HepG2 (cell line): Measurements from ENCODE around the gene RWDD2A. TPM values are rescaled to one million over a fixed set of nuclear protein-coding genes. Genes with fewer than 3 reads are reported as not detected.

Experiments
- ATAC-seq: fragments of 200-7000 bp; cut with Tn5 transposase; 3 replicates; pipeline ENCODE4 v1.9.1; 2020; ENCODE audit warnings: mild to moderate bottlenecking, moderate library complexity
- BruUV-seq: library from RNA; stranded (reverse); fragments of 400-500 nt; replicated peaks from 2 replicates; lab custom pipeline; 2021; lab: Mats Ljungman, UMichigan
- CTCF ChIA-PET: fragments of 300-600 bp; formaldehyde crosslinking; extraction: SDS; loops from one replicate; lab custom pipeline; 2021; ENCODE audit warnings: low total read pairs, inconsistent platforms, low intra/inter-chr PET ratio; lab: Yijun Ruan, JAX
- POLR2A ChIA-PET: fragments of 350-600 bp; sonication (Branson Sonifier 250); formaldehyde crosslinking; loops from one replicate; lab custom pipeline; 2020; ENCODE audit warnings: antibody characterized with exemption, inconsistent platforms; lab: Yijun Ruan, JAX
- DNase-seq: peaks from one replicate; pipeline ENCODE4 v3.0.0-alpha.2; 2015; ENCODE audit warnings: low spot score
- FAIRE-seq: peaks from 3 replicates; lab custom pipeline; 2011; peaks lifted over from hg19 to GRCh38; lab: Jason Lieb, UNC
- H2AFZ ChIP-seq: one replicate; pipeline ENCODE4 v1.6.1; 2011; ENCODE audit warnings: low read length, inconsistent platforms
- H3K27ac ChIP-seq: fragments of 300-600 bp; 3 replicates; pipeline ENCODE4 v1.8.0; 2011; ENCODE audit warnings: mixed run types, mild to moderate bottlenecking, mixed read lengths, low read length, inconsistent platforms; ENCODE audit not compliant: insufficient read depth; ENCODE audit errors: extremely low read length
- H3K27me3 ChIP-seq, 2 experiments: fragments of 200-600 bp in 1 of 2; 2 replicates in 1 of 2; 3 replicates in 1 of 2; pipeline versions ENCODE4 v1.6.0 to v1.8.0; 2011; ENCODE audit warnings: low read length in 2 of 2, mild to moderate bottlenecking in 2 of 2, moderate library complexity in 2 of 2, inconsistent platforms in 1 of 2; ENCODE audit not compliant: insufficient read depth in 2 of 2, control insufficient read depth in 1 of 2
- H3K36me3 ChIP-seq, 2 experiments: fragments of 200-600 bp in 1 of 2; replicated peaks in 1 of 2; 2 replicates in 1 of 2; 3 replicates in 1 of 2; pipeline versions ENCODE4 v1.5.1 to v1.8.0; 2011; ENCODE audit warnings: low read length in 2 of 2, inconsistent platforms in 1 of 2; ENCODE audit not compliant: insufficient read depth in 2 of 2, control insufficient read depth in 1 of 2
- H3K4me1 ChIP-seq: 2 replicates; pipeline ENCODE4 v1.5.1; 2012; ENCODE audit warnings: low read length, inconsistent platforms; ENCODE audit not compliant: insufficient read depth
- H3K4me2 ChIP-seq: 2 replicates; pipeline ENCODE4 v1.6.0; 2011; ENCODE audit warnings: low read depth, low read length, inconsistent platforms
- H3K4me3 ChIP-seq, 3 experiments: fragments of 200-600 bp in 1 of 3; sonication (generic), shearing (Covaris generic) in 1 of 3; replicated peaks in 1 of 3; 2 replicates each; pipeline ENCODE4 v1.5.1; 2011 to 2016; ENCODE audit warnings: low read length in 3 of 3, inconsistent platforms in 2 of 3, low read depth in 2 of 3, mild to moderate bottlenecking in 2 of 3, control low read depth in 1 of 3, mixed read lengths in 1 of 3; ENCODE audit not compliant: insufficient read depth in 1 of 3
- H3K79me2 ChIP-seq: one replicate; pipeline ENCODE4 v1.6.1; 2011; ENCODE audit warnings: low read length, inconsistent platforms; ENCODE audit not compliant: insufficient read depth
- H3K9ac ChIP-seq: 2 replicates; pipeline ENCODE4 v1.6.0; 2011; ENCODE audit warnings: mild to moderate bottlenecking, low read depth, low read length, inconsistent platforms; ENCODE audit not compliant: insufficient read depth
- H3K9me3 ChIP-seq: 2 replicates; pipeline ENCODE4 v1.5.1; 2012; ENCODE audit warnings: mild to moderate bottlenecking, low read length
- H4K20me1 ChIP-seq: 2 replicates; pipeline ENCODE4 v1.6.0; 2011; ENCODE audit warnings: inconsistent platforms, mild to moderate bottlenecking, low read length, moderate library complexity; ENCODE audit not compliant: insufficient read depth
- CEBPB ChIP-seq: IDR thresholded peaks from 2 replicates; pipeline ENCODE4 v1.6.1; 2011; ENCODE audit warnings: low read depth, low read length, improper control_type of control experiment, borderline replicate concordance
- ELF3 ChIP-seq: IDR thresholded peaks from 2 replicates; pipeline ENCODE4 v1.6.1; 2016; ENCODE audit warnings: missing genetic modification reagents, missing compliant biosample characterization
- ETV6 ChIP-seq: sonication (generic); formaldehyde crosslinking; conservative IDR thresholded peaks from 2 replicates; pipeline ENCODE4 v1.4.0; 2020; ENCODE audit warnings: missing genetic modification reagents
- HOXD1 ChIP-seq: sonication (generic); formaldehyde crosslinking; IDR thresholded peaks from 2 replicates; pipeline ENCODE4 v1.5.0; 2020; ENCODE audit warnings: missing genetic modification reagents
- KLF6 ChIP-seq: IDR thresholded peaks from 2 replicates; pipeline ENCODE4 v1.8.0; 2016; ENCODE audit warnings: missing biosample characterization, missing genetic modification reagents
- MTA1 ChIP-seq: sonication (generic); formaldehyde crosslinking; IDR thresholded peaks from 2 replicates; pipeline ENCODE4 v1.4.0; 2020; ENCODE audit warnings: missing genetic modification reagents, mild to moderate bottlenecking, borderline replicate concordance
- NCOA5 ChIP-seq: sonication (generic); formaldehyde crosslinking; IDR thresholded peaks from 2 replicates; pipeline ENCODE4 v1.4.0; 2020; ENCODE audit warnings: missing genetic modification reagents
- ZNF292 ChIP-seq: sonication (generic); formaldehyde crosslinking; IDR thresholded peaks from 2 replicates; pipeline ENCODE4 v1.8.1; 2022; ENCODE audit warnings: mild to moderate bottlenecking, low read depth, missing genetic modification reagents, borderline replicate concordance
- ZNF343 ChIP-seq: sonication (generic); formaldehyde crosslinking; IDR thresholded peaks from 2 replicates; pipeline ENCODE4 v1.4.0; 2020; ENCODE audit warnings: mild to moderate bottlenecking, missing genetic modification reagents
- ZNF629 ChIP-seq: sonication (generic); formaldehyde crosslinking; conservative IDR thresholded peaks from 2 replicates; pipeline ENCODE4 v1.5.0; 2020; ENCODE audit warnings: missing genetic modification reagents
- WGBS: methylation state at CpG from one replicate; pipeline ENCODE4 v1.1.6; 2017; ENCODE audit warnings: low lambda C conversion rate; 5-methylcytosine and 5-hydroxymethylcytosine counted together
- in situ Hi-C: cut with HindIII; loops from 2 replicates; pipeline ENCODE4 v1.10.0; 2017; ENCODE audit warnings: low pct_unique_long_range_greater_than_20kb; ENCODE audit not compliant: extremely low pct_ligation_motif_present
- intact Hi-C: fragments of 100-400 bp; cut with micrococcal nuclease; formaldehyde crosslinking; loops from one replicate; pipeline ENCODE4 v1.10.0; 2022; ENCODE audit not compliant: unreplicated experiment
- polyA plus RNA-seq, 8 experiments: library from polyadenylated mRNA; depleted of rRNA in 3 of 8; stranded (reverse) in 7 of 8; unstranded in 1 of 8; fragments of >200 nt; fragmentation: Illumina TruSeq in 4 of 8; extraction: Trizol in 4 of 8; gene quantifications; 2 replicates each; pipeline versions ENCODE4 v1.2.1 to v1.2.3, GENCODE V29; 2011 to 2016; ENCODE audit warnings: low read depth in 4 of 8, missing spikeins in 1 of 8, mixed read lengths in 1 of 8; ENCODE audit not compliant: insufficient read depth in 1 of 8
- total RNA-seq, 5 experiments: library from RNA; depleted of rRNA; stranded (reverse); fragments of >200 nt; fragmentation: Illumina TruSeq; extraction: Trizol; gene quantifications; 2 replicates each; pipeline ENCODE4 v1.2.3, GENCODE V29; 2016; ENCODE audit warnings: low read depth in 1 of 5
- TF ChIP-seq, protein P1 (sequence below): sonication (generic); formaldehyde crosslinking; IDR thresholded peaks from one replicate; pipeline ENCODE4 v1.5.1; 2020; ENCODE audit warnings: mild to moderate bottlenecking, missing genetic modification reagents; ENCODE audit errors: not compliant biosample characterization
- TF ChIP-seq, protein P2 (sequence below): sonication (generic); formaldehyde crosslinking; conservative IDR thresholded peaks from 2 replicates; pipeline ENCODE4 v1.8.0; 2022; ENCODE audit warnings: mild to moderate bottlenecking, moderate library complexity, missing genetic modification reagents

RWDD2A gene
- total and polyA plus RNA-seq, 2 of the 13 experiments (the other 11 are each of a cell fraction or from before 2014, with no cell fraction given), result 5.3 to 8.1 TPM

DNA sequence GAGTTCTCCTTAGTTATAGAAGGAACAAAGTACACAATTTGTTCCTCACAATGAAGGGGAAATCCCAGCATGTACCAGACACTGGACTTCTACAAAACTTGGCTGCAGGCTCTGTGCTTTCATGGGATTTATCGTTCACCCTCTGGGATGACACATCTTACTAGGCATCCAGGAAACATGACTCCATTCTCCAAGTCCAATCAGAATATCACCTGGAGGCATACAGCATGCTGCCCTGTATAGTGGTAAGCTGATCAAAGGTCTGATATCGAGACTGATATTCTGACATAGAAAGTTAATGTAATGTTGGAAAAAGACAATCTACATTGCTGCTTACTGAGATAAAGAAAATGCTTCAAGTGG is 6.7 kb downstream of the RWDD2A start (continued):
- TF ChIP-seq, protein P1, sequence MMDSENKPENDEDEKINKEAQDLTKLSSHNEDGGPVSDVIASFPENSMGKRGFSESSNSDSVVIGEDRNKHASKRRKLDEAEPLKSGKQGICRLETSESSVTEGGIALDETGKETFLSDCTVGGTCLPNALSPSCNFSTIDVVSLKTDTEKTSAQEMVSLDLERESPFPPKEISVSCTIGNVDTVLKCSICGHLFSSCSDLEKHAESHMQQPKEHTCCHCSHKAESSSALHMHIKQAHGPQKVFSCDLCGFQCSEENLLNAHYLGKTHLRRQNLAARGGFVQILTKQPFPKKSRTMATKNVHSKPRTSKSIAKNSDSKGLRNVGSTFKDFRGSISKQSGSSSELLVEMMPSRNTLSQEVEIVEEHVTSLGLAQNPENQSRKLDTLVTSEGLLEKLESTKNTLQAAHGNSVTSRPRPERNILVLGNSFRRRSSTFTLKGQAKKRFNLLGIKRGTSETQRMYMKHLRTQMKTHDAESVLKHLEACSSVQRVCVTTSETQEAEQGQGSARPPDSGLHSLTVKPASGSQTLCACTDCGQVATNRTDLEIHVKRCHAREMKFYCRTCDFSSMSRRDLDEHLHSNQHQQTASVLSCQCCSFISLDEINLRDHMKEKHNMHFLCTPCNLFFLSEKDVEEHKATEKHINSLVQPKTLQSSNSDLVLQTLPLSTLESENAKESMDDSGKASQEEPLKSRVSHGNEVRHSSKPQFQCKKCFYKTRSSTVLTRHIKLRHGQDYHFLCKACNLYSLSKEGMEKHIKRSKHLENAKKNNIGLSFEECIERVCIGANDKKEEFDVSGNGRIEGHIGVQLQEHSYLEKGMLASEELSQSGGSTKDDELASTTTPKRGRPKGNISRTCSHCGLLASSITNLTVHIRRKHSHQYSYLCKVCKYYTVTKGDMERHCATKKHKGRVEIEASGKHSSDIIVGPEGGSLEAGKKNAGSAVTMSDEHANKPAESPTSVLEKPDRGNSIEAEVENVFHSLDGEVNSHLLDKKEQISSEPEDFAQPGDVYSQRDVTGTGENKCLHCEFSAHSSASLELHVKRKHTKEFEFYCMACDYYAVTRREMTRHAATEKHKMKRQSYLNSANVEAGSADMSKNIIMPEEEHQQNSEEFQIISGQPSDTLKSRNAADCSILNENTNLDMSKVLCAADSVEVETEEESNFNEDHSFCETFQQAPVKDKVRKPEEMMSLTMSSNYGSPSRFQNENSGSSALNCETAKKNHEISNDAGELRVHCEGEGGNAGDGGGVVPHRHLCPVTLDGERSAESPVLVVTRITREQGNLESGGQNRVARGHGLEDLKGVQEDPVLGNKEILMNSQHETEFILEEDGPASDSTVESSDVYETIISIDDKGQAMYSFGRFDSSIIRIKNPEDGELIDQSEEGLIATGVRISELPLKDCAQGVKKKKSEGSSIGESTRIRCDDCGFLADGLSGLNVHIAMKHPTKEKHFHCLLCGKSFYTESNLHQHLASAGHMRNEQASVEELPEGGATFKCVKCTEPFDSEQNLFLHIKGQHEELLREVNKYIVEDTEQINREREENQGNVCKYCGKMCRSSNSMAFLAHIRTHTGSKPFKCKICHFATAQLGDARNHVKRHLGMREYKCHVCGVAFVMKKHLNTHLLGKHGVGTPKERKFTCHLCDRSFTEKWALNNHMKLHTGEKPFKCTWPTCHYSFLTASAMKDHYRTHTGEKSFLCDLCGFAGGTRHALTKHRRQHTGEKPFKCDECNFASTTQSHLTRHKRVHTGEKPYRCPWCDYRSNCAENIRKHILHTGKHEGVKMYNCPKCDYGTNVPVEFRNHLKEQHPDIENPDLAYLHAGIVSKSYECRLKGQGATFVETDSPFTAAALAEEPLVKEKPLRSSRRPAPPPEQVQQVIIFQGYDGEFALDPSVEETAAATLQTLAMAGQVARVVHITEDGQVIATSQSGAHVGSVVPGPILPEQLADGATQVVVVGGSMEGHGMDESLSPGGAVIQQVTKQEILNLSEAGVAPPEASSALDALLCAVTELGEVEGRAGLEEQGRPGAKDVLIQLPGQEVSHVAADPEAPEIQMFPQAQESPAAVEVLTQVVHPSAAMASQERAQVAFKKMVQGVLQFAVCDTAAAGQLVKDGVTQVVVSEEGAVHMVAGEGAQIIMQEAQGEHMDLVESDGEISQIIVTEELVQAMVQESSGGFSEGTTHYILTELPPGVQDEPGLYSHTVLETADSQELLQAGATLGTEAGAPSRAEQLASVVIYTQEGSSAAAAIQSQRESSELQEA, result no peak
- TF ChIP-seq CEBPB, result no peak
- no peak for TF ChIP-seq NCOA5 (CRISPR knock-in tag)
- TF ChIP-seq ELF3, result no peak

DNA sequence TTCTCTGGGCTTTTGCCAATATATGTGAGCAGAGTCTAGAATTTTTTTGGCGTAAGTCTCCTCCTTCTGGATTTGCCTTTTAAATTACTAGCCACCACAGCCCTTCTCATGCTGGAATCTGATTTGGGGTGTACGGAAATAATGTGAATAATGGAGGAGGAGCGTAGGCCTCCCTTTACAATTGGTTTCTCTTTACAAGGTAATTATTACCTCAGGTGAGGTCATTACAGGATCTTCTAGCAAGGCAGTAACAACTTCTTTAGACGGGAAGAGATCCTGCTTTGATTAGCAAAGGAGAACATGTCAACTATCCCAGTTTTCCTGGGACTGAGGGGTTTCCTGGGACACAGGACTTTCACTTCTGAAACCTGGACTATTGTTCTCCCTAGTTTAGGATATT is 8.9 kb downstream of the RWDD2A start:
- H3K4me2 ChIP-seq, result no peak overlapping the region
- no peak overlapping the region for H3K9ac ChIP-seq
- POLR2A ChIA-PET, result no interaction called here
- no peaks in the 10 kb centered on the region for H3K9me3 ChIP-seq
- H3K27ac ChIP-seq, result no peak overlapping the region
- FAIRE-seq (no peak), DNase-seq (no peak), ATAC-seq (no peak)
- no peaks in the 10 kb centered on the region for H3K4me1 ChIP-seq
- no peaks in the 10 kb centered on the region for H4K20me1 ChIP-seq
- intact Hi-C loops, result no loop called here
- H3K4me3 ChIP-seq, result no peak overlapping the region
- no TSS peak for BruUV-seq
- in situ Hi-C loops, result no loop called here
- no peaks in the 10 kb centered on the region for H3K79me2 ChIP-seq
- no peak for TF ChIP-seq ZNF343 (CRISPR knock-in tag)
- no peak for TF ChIP-seq KLF6
- no peak for TF ChIP-seq ZNF629
- no peak for TF ChIP-seq HOXD1
- no peak for TF ChIP-seq ZNF292 (CRISPR knock-in tag)
- TF ChIP-seq, protein P2, sequence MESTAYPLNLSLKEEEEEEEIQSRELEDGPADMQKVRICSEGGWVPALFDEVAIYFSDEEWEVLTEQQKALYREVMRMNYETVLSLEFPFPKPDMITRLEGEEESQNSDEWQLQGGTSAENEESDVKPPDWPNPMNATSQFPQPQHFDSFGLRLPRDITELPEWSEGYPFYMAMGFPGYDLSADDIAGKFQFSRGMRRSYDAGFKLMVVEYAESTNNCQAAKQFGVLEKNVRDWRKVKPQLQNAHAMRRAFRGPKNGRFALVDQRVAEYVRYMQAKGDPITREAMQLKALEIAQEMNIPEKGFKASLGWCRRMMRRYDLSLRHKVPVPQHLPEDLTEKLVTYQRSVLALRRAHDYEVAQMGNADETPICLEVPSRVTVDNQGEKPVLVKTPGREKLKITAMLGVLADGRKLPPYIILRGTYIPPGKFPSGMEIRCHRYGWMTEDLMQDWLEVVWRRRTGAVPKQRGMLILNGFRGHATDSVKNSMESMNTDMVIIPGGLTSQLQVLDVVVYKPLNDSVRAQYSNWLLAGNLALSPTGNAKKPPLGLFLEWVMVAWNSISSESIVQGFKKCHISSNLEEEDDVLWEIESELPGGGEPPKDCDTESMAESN, result no peak
- no peak for TF ChIP-seq MTA1 (CRISPR knock-in tag)
- TF ChIP-seq ETV6 (CRISPR knock-in tag), result no peak
- no peak overlapping the region for H2AFZ ChIP-seq
- H3K27me3 ChIP-seq, result no peaks in the 10 kb centered on the region
- peaks cover 0 to 5% of the 10 kb centered on the region in 2 experiments; a peak in 3 of 5 replicates for H3K36me3 ChIP-seq
- 74% methylated on average over 4 of the region's 4 CpGs for WGBS
- CTCF ChIA-PET, result no interaction called here
